T-helper 1 cell treated with Interleukin-12 subunit alpha and Interleukin-12 subunit beta and Interleukin-4 antibody, amounts not matched to agents 30 ng/mL and 1 ng/mL, for 36 hours (primary cell): ENCODE data around the gene AFM. TPM values are rescaled to one million over a fixed set of nuclear protein-coding genes. Genes with fewer than 3 reads are reported as not detected.
"Not testable (repeated sequence)": the region's sequence is repeated elsewhere in the genome, so short reads cannot be mapped to it uniquely, and the experiment has no call there.

Source experiments
- intact Hi-C: fragments of 100-400 bp; cut with micrococcal nuclease; formaldehyde crosslinking; loops from one replicate; pipeline ENCODE4 v1.15.1; 2024
- total RNA-seq: library from RNA; stranded (reverse); gene quantifications from 2 replicates; pipeline ENCODE4 v1.2.3, GENCODE V29; 2022

AFM gene
- total RNA-seq, 1 donor from 2014 or later, result not detected

- intact Hi-C loops, result no loop called here
These were observed 18.6 kb downstream of the AFM start for GRCh38 chr4:73499996-73500765.

- intact Hi-C loops, result no loop called here
These were observed 20.2 kb downstream of the AFM start for GRCh38 chr4:73501664-73502265.

- intact Hi-C loops, result no loop called here
These were observed 24.0 kb downstream of the AFM start for GRCh38 chr4:73505567-73505966.

GRCh38 chr4:73507541-73507940 lies 26.0 kb downstream of the AFM start:
- intact Hi-C loops, result no loop called here

- intact Hi-C loops, result no loop called here
These were observed 27.1 kb downstream of the AFM start for GRCh38 chr4:73508651-73509050.

GRCh38 chr4:73518340-73518739 lies 36.8 kb downstream of the AFM start:
- intact Hi-C loops, result no loop called here

- intact Hi-C loops, result no loop called here
These were observed 39.3 kb downstream of the AFM start for GRCh38 chr4:73520821-73521220.

- intact Hi-C loops, result no loop called here
These were observed 41.6 kb downstream of the AFM start for GRCh38 chr4:73523126-73523525.

- intact Hi-C loops, result no loop called here
These were observed 44.1 kb downstream of the AFM start for GRCh38 chr4:73525611-73526010.

GRCh38 chr4:73527196-73527595 lies 45.7 kb downstream of the AFM start:
- intact Hi-C loops, result no loop called here

GRCh38 chr4:73528171-73528570 lies 46.6 kb downstream of the AFM start:
- intact Hi-C loops, result no loop called here

GRCh38 chr4:73533515-73534422 lies 52.2 kb downstream of the AFM start:
- intact Hi-C loops, result no loop called here

- intact Hi-C loops, result no loop called here
These were observed 56.6 kb downstream of the AFM start for GRCh38 chr4:73538162-73538561.

- intact Hi-C loops, result no loop called here
These were observed 57.8 kb downstream of the AFM start for GRCh38 chr4:73539386-73539785.

GRCh38 chr4:73540826-73541225 lies 59.3 kb downstream of the AFM start:
- intact Hi-C loops, result no loop called here

GRCh38 chr4:73541251-73541650 lies 59.7 kb downstream of the AFM start:
- intact Hi-C loops, result no loop called here

GRCh38 chr4:73544620-73545019 lies 63.1 kb downstream of the AFM start:
- intact Hi-C loops, result no loop called here

GRCh38 chr4:73550865-73551264 lies 69.3 kb downstream of the AFM start:
- intact Hi-C loops, result not testable (repeated sequence)
